ENCODE data around the gene SYT9.

DNA sequence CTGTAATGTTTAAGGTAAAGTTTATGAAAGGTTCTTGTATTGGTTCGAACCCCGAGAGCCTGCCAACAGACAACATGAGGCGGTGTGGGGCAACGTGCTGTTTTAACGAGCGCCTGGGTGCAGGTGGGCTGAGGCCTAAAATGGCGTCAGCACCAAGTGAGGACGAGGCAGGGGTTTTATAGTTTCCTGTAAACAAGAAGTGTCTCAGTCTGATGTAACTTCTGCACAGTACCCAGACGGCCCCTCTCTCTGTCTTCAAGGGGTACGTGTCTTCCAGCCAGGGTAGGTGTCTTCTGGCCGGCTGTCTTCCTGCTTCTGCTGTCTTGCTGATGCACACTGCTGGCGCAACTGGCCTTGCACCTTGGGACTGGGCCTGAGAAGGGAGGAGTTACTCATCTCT is 264.8 kb downstream of the SYT9 start:
- TF ChIP-seq MYNN (tag by site-specific recombination; IDR thresholded peaks at IDR 0.05; ENCODE audit: borderline replicate concordance): no peak
- TF ChIP-seq, protein P1, sequence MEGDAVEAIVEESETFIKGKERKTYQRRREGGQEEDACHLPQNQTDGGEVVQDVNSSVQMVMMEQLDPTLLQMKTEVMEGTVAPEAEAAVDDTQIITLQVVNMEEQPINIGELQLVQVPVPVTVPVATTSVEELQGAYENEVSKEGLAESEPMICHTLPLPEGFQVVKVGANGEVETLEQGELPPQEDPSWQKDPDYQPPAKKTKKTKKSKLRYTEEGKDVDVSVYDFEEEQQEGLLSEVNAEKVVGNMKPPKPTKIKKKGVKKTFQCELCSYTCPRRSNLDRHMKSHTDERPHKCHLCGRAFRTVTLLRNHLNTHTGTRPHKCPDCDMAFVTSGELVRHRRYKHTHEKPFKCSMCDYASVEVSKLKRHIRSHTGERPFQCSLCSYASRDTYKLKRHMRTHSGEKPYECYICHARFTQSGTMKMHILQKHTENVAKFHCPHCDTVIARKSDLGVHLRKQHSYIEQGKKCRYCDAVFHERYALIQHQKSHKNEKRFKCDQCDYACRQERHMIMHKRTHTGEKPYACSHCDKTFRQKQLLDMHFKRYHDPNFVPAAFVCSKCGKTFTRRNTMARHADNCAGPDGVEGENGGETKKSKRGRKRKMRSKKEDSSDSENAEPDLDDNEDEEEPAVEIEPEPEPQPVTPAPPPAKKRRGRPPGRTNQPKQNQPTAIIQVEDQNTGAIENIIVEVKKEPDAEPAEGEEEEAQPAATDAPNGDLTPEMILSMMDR (tag by site-specific recombination; IDR thresholded peaks at IDR 0.05): no peak
- no peak for TF ChIP-seq KLF10 (tag by site-specific recombination; IDR thresholded peaks at IDR 0.05)
